Measurements from ENCODE around the gene PNN.
"Not testable (repeated sequence)": the region's sequence is repeated elsewhere in the genome, so short reads cannot be mapped to it uniquely, and the experiment has no call there.

PNN gene

GRCh38 chr14:39181026-39181692, 6.1 kb downstream of the PNN start:
- DNase-seq (ENCODE audit: low read depth, low spot score), result no peak

DNA sequence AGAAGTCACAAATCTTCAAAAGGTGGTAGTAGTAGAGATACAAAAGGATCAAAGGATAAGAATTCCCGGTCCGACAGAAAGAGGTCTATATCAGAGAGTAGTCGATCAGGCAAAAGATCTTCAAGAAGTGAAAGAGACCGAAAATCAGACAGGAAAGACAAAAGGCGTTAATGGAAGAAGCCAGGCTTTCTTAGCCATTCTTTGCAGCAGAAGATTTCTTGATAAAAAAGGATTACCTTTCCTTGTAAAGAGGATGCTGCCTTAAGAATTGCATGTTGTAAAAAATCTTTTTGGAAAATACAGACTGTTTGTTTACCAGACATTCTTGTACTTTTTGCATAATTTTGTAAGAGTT, 6.6 kb downstream of the PNN start:
- DNase-seq (ENCODE audit: low read depth, low spot score), result no peak

- DNase-seq (ENCODE audit: low read depth, low spot score), result no peak
Measured at GRCh38 chr14:39182770-39183684, 8.0 kb downstream of the PNN start.

DNA sequence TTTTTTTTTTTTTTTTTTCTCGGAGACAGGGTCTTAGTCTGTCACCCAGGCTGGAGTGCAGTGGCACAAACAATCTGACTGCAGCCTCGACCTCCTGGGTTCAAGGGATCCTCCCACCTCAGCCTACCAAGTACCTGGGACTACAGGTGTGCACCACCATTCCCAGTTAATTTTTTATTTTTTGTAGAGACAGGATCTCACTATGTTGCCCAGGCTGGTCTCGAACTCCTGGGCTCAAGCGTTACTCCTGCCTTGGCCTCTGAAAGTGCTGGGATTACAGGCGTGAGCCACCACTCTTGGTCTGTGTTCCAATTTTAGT, 8.6 kb downstream of the PNN start:
- DNase-seq (ENCODE audit: low read depth, low spot score), result not testable (repeated sequence)

DNA sequence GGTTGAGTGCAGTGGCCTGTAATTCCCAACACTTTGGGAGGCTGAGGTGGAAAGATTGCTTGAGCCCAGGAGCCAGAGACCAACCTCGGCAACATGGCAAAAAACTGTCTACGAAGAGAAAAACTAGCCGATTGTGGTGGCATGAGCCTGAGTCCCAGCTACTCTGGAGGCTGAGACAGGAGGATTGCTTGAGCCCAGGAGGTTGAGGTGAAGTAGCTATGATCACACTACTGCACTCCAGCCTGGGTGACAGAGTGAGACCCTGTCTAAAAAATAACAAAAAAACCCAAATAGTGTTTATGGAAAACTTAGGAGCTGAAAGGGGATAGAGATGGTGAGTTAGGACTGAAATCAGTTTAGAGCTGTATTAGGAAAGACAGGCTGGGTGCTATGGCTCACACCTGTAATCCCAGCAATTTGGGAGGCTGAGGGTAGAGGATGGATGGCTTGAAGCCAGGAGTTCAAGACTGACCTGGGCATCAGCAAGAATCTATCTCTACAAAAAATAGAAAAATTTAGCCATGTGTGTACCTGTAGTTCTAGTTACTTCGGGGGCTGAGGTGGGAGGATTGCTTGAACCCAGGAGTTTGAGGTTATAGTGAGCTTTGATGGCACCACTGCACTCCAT, 9.7 kb downstream of the PNN start:
- DNase-seq (ENCODE audit: low read depth, low spot score), result no peak

- DNase-seq (ENCODE audit: low read depth, low spot score), result no peak
Measured at GRCh38 chr14:39185256-39186049, 10.4 kb downstream of the PNN start.

GRCh38 chr14:39186941-39187525, 12.0 kb downstream of the PNN start:
- no peak for DNase-seq (ENCODE audit: low read depth, low spot score)

DNA sequence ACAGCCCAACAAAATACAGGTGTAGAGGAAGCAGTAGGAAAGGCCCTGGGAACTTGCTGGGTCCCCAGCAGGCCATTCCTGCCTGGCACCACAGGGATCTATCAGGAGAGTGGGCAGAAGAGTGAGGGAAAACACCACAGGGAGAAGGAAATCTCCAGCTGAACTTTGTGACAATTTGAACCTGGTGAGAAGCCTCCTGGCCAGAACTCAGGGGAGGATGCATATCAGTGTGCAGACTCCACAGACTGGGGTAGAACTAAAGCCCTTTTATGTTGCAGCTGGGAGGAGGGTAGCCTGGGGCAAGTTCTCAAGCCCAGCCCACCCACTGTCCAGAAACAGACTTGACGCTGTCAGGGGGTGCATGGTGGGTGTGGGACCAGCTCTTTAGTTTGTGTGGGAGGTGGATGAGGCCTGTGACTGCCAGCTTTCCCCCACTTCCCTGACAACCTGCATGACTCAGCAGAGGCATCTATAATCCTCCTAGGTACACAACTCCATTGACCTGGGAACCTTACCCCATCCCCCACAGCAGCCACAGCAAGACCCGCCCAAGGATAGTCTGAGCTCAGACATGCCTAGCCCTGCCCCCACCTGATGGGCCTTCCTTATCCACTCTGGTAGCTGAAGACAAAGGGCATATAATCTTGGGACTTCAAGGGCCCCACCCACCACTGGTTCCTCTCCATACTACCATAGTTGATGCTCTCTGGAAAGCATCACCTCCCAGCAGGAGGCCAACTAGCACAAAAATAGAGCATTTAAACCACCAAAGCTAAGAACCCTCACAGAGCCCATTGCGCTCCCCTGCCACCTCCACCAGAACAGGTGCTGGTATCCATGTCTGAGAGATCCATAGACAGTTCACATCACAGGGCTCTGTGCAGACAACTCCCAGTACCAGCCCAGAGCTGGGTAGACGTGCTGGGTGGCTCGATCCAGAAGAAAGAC, 28.9 kb downstream of the PNN start:
- peak; percentile 95 for DNase-seq (ENCODE audit: low read depth, low spot score)

GRCh38 chr14:39207430-39207829, 32.4 kb downstream of the PNN start:
- not testable (repeated sequence) for DNase-seq (ENCODE audit: low read depth, low spot score)

DNA sequence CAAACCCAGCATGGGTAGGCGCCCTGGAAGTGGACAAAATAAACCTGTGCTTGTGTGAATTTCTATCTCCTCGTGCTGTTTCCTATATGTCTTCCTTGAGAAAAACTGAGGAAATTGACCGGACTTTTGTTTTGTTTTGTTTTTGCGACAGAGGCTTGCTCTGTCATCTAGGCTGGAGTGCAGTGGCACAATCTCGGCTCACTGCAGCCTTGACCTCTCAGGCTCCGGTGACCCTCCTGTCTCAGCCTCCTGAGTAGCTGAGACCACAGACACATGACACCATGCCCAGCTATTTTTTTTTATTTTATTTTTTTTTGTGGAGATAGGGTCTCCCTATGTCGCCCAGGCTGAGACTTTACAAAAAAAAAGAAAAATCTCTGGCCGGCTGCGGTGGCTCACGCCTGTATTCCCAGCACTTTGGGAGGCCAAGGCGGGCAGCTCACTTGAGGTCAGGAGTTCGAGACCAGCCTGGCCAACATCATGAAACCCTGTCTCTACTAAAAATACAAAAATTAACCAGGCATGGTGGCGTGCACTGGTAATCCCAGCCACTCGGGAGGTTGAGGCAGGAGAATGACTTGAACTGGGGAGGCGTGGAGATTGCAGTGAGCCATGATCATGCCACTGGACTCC, 36.2 kb downstream of the PNN start:
- no peak for DNase-seq (ENCODE audit: low read depth, low spot score)

- no peak for DNase-seq (ENCODE audit: low read depth, low spot score)
Measured at GRCh38 chr14:39212034-39212433, 37.0 kb downstream of the PNN start.

GRCh38 chr14:39212693-39213092, 37.6 kb downstream of the PNN start:
- DNase-seq (ENCODE audit: low read depth, low spot score), result no peak

- no peak for DNase-seq (ENCODE audit: low read depth, low spot score)
Measured at GRCh38 chr14:39217214-39217879, 42.3 kb downstream of the PNN start.

DNA sequence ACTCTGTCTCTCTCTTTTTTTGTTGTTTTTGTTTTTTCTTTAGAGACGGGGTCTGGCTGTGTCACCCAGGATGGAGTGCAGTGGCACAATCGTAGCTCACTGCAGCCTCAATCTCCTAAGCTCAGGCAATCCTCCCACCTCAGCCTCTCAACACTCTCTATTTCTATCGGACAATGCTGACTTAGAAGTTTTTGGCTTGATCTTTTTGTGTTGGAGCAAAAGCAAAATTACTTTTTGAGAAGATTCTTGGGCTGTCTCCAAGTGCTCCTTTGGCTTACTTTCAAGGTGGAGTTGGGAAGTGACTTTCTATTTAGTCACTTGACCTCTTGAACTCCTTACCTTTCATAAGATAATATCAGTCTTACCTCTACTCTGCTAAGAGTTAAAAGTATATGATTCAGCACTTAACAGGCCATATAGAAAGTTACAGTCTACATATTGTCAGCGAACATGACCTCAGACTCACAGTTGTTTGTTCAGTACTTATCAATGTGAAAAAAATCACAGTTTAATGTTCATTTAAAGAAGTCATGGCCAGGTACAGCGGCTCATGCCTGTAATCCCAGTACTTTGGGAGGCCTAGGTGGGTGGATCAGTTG, 43.2 kb downstream of the PNN start:
- DNase-seq (ENCODE audit: low read depth, low spot score), result no peak

DNA sequence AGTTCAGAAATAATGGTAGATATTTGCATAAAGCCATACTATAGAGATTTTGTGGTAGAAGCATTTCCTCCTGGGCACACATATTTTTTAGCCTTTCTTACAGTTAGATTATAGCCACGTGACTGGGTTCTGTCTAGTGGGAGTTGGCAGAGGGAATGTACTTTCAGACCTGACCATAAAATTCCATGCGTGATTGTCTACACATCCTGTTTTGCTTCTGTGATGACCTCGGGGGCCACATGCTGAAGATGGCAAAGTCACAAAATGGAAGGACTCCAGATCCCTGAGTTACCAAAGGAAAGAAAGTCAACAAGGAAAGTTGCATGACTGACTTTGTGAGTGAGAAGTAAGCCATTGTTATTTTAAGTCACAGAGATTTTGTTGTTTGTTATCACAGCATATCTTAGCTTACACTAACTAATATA, 44.0 kb downstream of the PNN start:
- no peak for DNase-seq (ENCODE audit: low read depth, low spot score)

- DNase-seq (ENCODE audit: low read depth, low spot score), result not testable (repeated sequence)
Measured at GRCh38 chr14:39220473-39220872, 45.4 kb downstream of the PNN start.

GRCh38 chr14:39228044-39228443, 53.0 kb downstream of the PNN start:
- no peak for DNase-seq (ENCODE audit: low read depth, low spot score)

GRCh38 chr14:39228509-39229221, 53.6 kb downstream of the PNN start:
- no peak for DNase-seq (ENCODE audit: low read depth, low spot score)
